ENCODE measurements around the gene GSN. TPM values are rescaled to one million over a fixed set of nuclear protein-coding genes. Genes with fewer than 3 reads are reported as not detected.

Gene GSN
- total RNA-seq, 1 experiment from 2014 or later = 278 TPM

DNA sequence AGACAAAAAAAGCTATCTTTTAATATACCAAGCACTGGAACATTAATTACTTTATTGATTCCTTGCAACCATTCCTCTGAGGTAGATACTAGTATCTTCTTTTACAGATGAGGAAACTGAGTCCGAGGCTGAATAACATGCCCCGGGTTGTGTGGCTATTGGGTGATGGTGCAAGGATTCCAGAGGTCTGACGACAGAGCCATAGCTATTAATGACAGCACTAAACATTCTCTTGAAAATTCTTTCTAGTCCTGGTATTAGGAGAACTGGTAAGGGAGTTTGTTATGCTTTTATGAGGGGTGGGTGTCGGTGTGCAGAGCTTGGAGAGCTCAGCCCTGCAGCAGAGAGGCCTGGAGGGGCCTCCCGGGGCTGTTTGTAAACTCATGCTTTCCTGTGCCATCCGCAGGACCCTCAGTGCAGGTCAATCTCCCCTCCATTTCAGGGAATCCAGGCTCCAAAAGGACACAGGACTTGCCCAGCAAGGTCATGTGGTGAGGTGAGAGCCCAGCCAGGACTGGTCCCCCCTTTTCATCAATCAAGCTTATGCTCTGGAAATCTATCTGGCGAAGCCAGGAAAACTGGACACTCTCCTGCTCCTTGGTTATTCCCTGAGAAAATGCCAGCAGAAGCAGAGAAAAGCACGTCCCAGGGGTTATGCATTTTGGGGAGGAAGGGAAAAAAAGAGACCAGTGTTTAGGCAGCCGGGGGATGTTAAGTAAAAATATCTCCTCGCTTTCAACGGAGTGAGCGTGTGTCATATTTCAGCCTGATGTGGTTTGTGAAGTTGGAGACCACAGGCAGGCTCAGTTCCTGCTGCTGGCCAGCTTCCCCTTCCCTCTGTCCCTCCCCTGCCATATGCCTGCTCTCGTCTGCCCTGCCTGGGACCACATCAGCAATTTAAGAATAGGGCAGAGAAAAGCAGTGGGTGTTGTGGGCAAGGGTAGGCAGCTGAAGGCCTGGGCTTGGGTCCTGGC, 3.7 kb downstream of the GSN start:
- in situ Hi-C loops (cut with HindIII; ENCODE audit: low pct_unique_long_range_greater_than_20kb, low sequenced_read_pairs) = no loop called here
- Histone ChIP-seq H3K4me3 (ENCODE audit: low read depth in 2 of 2, low read length in 2 of 2) (no peak overlapping the region), H3K27me3 (ENCODE audit: control insufficient read depth, insufficient read depth, low read length) (no peaks in the 10 kb centered on the region), H3K9me3 (ENCODE audit: control insufficient read depth, insufficient read depth, low read depth, low read length) (no peaks in the 10 kb centered on the region), H3K36me3 (ENCODE audit: control insufficient read depth, insufficient read depth, low read length) (no peaks in the 10 kb centered on the region; the same call in 1 of the 2 replicates), H3K27ac (ENCODE audit: low read length) (peak overlapping the region; percentile 65), H3K4me1 (ENCODE audit: control insufficient read depth, insufficient read depth, low read length) (peaks cover 63% of the 10 kb centered on the region)
- no peak for ATAC-seq
- intact Hi-C loops (cut with micrococcal nuclease; ENCODE audit: unreplicated experiment) = no loop called here
- POLR2A ChIA-PET = interaction anchor here (0.6 kb wide), 1 partner anchor 259 kb away, joined by 4 read pairs; no protein-coding TSS in a partner anchor
- no TSS peak for BruUV-seq (replicated peaks)
- CTCF ChIA-PET = no interaction called here
- DNase-seq (ENCODE audit: low read depth, low spot score) = no peak
- TF ChIP-seq SIN3A (IDR thresholded peaks at IDR 0.05; ENCODE audit: borderline replicate concordance, insufficient read depth, low read depth, low read length) (no peak), POLR2AphosphoS5 (IDR thresholded peaks at IDR 0.05; ENCODE audit: low read depth, low read length) (no peak), TCF7L2 (IDR thresholded peaks at IDR 0.05; ENCODE audit: low read depth, low read length) (no peak)
- TF ChIP-seq, protein P1, sequence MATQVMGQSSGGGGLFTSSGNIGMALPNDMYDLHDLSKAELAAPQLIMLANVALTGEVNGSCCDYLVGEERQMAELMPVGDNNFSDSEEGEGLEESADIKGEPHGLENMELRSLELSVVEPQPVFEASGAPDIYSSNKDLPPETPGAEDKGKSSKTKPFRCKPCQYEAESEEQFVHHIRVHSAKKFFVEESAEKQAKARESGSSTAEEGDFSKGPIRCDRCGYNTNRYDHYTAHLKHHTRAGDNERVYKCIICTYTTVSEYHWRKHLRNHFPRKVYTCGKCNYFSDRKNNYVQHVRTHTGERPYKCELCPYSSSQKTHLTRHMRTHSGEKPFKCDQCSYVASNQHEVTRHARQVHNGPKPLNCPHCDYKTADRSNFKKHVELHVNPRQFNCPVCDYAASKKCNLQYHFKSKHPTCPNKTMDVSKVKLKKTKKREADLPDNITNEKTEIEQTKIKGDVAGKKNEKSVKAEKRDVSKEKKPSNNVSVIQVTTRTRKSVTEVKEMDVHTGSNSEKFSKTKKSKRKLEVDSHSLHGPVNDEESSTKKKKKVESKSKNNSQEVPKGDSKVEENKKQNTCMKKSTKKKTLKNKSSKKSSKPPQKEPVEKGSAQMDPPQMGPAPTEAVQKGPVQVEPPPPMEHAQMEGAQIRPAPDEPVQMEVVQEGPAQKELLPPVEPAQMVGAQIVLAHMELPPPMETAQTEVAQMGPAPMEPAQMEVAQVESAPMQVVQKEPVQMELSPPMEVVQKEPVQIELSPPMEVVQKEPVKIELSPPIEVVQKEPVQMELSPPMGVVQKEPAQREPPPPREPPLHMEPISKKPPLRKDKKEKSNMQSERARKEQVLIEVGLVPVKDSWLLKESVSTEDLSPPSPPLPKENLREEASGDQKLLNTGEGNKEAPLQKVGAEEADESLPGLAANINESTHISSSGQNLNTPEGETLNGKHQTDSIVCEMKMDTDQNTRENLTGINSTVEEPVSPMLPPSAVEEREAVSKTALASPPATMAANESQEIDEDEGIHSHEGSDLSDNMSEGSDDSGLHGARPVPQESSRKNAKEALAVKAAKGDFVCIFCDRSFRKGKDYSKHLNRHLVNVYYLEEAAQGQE (IDR thresholded peaks at IDR 0.05; ENCODE audit: insufficient read depth in 1 of 2, low read depth in 2 of 2, low read length in 1 of 2) = no peak
- TF ChIP-seq, protein P2, sequence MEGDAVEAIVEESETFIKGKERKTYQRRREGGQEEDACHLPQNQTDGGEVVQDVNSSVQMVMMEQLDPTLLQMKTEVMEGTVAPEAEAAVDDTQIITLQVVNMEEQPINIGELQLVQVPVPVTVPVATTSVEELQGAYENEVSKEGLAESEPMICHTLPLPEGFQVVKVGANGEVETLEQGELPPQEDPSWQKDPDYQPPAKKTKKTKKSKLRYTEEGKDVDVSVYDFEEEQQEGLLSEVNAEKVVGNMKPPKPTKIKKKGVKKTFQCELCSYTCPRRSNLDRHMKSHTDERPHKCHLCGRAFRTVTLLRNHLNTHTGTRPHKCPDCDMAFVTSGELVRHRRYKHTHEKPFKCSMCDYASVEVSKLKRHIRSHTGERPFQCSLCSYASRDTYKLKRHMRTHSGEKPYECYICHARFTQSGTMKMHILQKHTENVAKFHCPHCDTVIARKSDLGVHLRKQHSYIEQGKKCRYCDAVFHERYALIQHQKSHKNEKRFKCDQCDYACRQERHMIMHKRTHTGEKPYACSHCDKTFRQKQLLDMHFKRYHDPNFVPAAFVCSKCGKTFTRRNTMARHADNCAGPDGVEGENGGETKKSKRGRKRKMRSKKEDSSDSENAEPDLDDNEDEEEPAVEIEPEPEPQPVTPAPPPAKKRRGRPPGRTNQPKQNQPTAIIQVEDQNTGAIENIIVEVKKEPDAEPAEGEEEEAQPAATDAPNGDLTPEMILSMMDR (IDR thresholded peaks at IDR 0.05) = no peak

DNA sequence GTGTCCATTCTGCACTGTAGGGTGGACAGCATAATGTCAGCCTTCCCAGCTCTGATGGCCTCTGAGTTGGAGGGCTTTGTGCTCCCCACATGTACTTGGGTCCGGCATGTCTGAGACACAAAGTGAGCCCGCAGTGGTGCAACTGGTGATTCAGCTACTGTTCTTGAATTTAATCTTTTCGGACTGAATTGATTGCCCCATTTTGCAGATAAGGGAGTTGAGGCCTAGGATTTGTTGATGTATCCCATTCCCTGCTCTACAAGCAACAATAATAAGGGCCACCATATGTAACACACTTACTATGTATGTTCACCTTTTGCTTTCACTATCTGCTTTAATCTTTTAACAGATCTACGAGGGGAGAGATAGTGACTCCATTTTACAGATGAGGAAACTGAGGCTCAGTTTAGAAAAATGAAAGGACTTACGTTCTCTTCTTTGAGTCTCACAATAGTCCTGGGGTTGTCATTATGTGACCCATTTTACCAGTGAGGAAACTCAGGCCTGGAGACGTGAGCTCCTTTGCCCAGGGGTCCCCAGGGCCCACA, 4.5 kb downstream of the GSN start:
- POLR2A ChIA-PET = interaction anchor here (0.7 kb wide), 1 partner anchor 28 kb away, joined by 12 read pairs; no protein-coding TSS in a partner anchor
- CTCF ChIA-PET = no interaction called here
- Histone ChIP-seq H3K4me1 (ENCODE audit: control insufficient read depth, insufficient read depth, low read length) (peaks cover 72% of the 10 kb centered on the region), H3K27ac (ENCODE audit: low read length) (peak overlapping the region; percentile 65), H3K9me3 (ENCODE audit: control insufficient read depth, insufficient read depth, low read depth, low read length) (no peaks in the 10 kb centered on the region), H3K4me3 (ENCODE audit: low read depth in 2 of 2, low read length in 2 of 2) (no peak overlapping the region), H3K36me3 (ENCODE audit: control insufficient read depth, insufficient read depth, low read length) (no peaks in the 10 kb centered on the region; the same call in 1 of the 2 replicates), H3K27me3 (ENCODE audit: control insufficient read depth, insufficient read depth, low read length) (no peaks in the 10 kb centered on the region)
- DNase-seq (ENCODE audit: low read depth, low spot score) = no peak
- no TSS peak for BruUV-seq (replicated peaks)
- in situ Hi-C loops (cut with HindIII; ENCODE audit: low pct_unique_long_range_greater_than_20kb, low sequenced_read_pairs) = no loop called here
- ATAC-seq = no peak
- TF ChIP-seq SIN3A (IDR thresholded peaks at IDR 0.05; ENCODE audit: borderline replicate concordance, insufficient read depth, low read depth, low read length) = no peak
- no peak for TF ChIP-seq TCF7L2 (IDR thresholded peaks at IDR 0.05; ENCODE audit: low read depth, low read length)
- TF ChIP-seq, protein P1 (IDR thresholded peaks at IDR 0.05; ENCODE audit: insufficient read depth in 1 of 2, low read depth in 2 of 2, low read length in 1 of 2) = no peak
- TF ChIP-seq, protein P2 (IDR thresholded peaks at IDR 0.05) = no peak
- TF ChIP-seq POLR2AphosphoS5 (IDR thresholded peaks at IDR 0.05; ENCODE audit: low read depth, low read length) = no peak
- intact Hi-C loops (cut with micrococcal nuclease; ENCODE audit: unreplicated experiment) = no loop called here
